GM03348 (cell line): Measurements from ENCODE around the gene SLC45A2.

ENCODE experiments used
- DNase-seq: peaks from one replicate; pipeline ENCODE4 v3.0.0; 2012; ENCODE audit warnings: low spot score

Gene SLC45A2

GRCh38 chr5:34007201-34007620 is 22.7 kb upstream of the SLC45A2 start:
- DNase-seq, result peak; percentile 51

- DNase-seq, result no peak
Observed at GRCh38 chr5:34005681-34006080, 21.2 kb upstream of the SLC45A2 start.

- no peak for DNase-seq
Observed at GRCh38 chr5:34005211-34005610, 20.7 kb upstream of the SLC45A2 start.

GRCh38 chr5:34003941-34004340 is 19.4 kb upstream of the SLC45A2 start:
- DNase-seq, result no peak

- no peak for DNase-seq
Observed at GRCh38 chr5:34002629-34003328, 18.3 kb upstream of the SLC45A2 start.

- no peak for DNase-seq
Observed at GRCh38 chr5:34001241-34001841, 16.8 kb upstream of the SLC45A2 start.

GRCh38 chr5:33999978-34000377 is 15.5 kb upstream of the SLC45A2 start:
- DNase-seq, result no peak

GRCh38 chr5:33997331-33997983 is 13.0 kb upstream of the SLC45A2 start:
- DNase-seq, result peak; percentile 80

- no peak for DNase-seq
Observed at GRCh38 chr5:33995865-33996264, 11.4 kb upstream of the SLC45A2 start.

- DNase-seq, result peak; percentile 80
Observed at GRCh38 chr5:33994845-33995244, 10.4 kb upstream of the SLC45A2 start.

GRCh38 chr5:33992864-33993263 is 8.4 kb upstream of the SLC45A2 start:
- DNase-seq, result no peak

- DNase-seq, result no peak
Observed at GRCh38 chr5:33985447-33985846, 954 bp upstream of the SLC45A2 start.

GRCh38 chr5:33984178-33984577 is 315 bp downstream of the SLC45A2 start:
- DNase-seq, result no peak

- DNase-seq, result peak; percentile 39
Observed at GRCh38 chr5:33981408-33982162, 2.9 kb downstream of the SLC45A2 start.

GRCh38 chr5:33980030-33980429 is 4.5 kb downstream of the SLC45A2 start:
- DNase-seq, result no peak

GRCh38 chr5:33978306-33978705 is 6.2 kb downstream of the SLC45A2 start:
- DNase-seq, result no peak

GRCh38 chr5:33976307-33976706 is 8.2 kb downstream of the SLC45A2 start:
- DNase-seq, result no peak

GRCh38 chr5:33975852-33976251 is 8.6 kb downstream of the SLC45A2 start:
- peak; percentile 31 for DNase-seq

- no peak for DNase-seq
Observed at GRCh38 chr5:33973271-33973670, 11.2 kb downstream of the SLC45A2 start.

- peak; percentile 83 for DNase-seq
Observed at GRCh38 chr5:33969572-33970452, 14.7 kb downstream of the SLC45A2 start.

GRCh38 chr5:33968211-33969005 is 16.1 kb downstream of the SLC45A2 start:
- DNase-seq, result no peak
